HepG2 (cell line): ENCODE data around the gene ALG1L2. TPM values are rescaled to one million over a fixed set of nuclear protein-coding genes. Genes with fewer than 3 reads are reported as not detected.

ENCODE experiments used
- polyA plus RNA-seq, 8 experiments: library from polyadenylated mRNA; depleted of rRNA in 3 of 8; stranded (reverse) in 7 of 8; unstranded in 1 of 8; fragments of >200 nt; fragmentation: Illumina TruSeq in 4 of 8; extraction: Trizol in 4 of 8; gene quantifications; 2 replicates each; pipeline versions ENCODE4 v1.2.1 to v1.2.3, GENCODE V29; 2011 to 2016; ENCODE audit warnings: low read depth in 4 of 8, missing spikeins in 1 of 8, mixed read lengths in 1 of 8; ENCODE audit not compliant: insufficient read depth in 1 of 8
- total RNA-seq, 5 experiments: library from RNA; depleted of rRNA; stranded (reverse); fragments of >200 nt; fragmentation: Illumina TruSeq; extraction: Trizol; gene quantifications; 2 replicates each; pipeline ENCODE4 v1.2.3, GENCODE V29; 2016; ENCODE audit warnings: low read depth in 1 of 5

The ALG1L2 gene
- total and polyA plus RNA-seq, 2 of the 13 experiments (the other 11 are each of a cell fraction or from before 2014, with no cell fraction given), result 0.13 to 0.55 TPM

Other genes with a start within 250 kb of the ALG1L2 start
- gene TMCC1, start 188.1 kb upstream of the ALG1L2 start, total RNA-seq (2016; rRNA removed; fragmentation: Illumina TruSeq; extraction: Trizol), result 12.1 and 14.8 TPM in 2 replicates
- 264 and 329 TPM in 2 replicates for gene TMCC1, start 188.1 kb upstream of the ALG1L2 start, polyA plus RNA-seq (2011; rRNA removed)
- gene TRH, start 107.1 kb upstream of the ALG1L2 start, total RNA-seq (2016; rRNA removed; fragmentation: Illumina TruSeq; extraction: Trizol), result not detected in 2 replicates
- not detected in 2 replicates for gene TRH, start 107.1 kb upstream of the ALG1L2 start, polyA plus RNA-seq (2011; rRNA removed)